ENCODE data around the gene AGFG2.

AGFG2 gene

GRCh38 chr7:100573691-100574361 is 34.8 kb downstream of the AGFG2 start, which contains the start of gene SAP25:
TSS of gene SAP25 (minus strand) at chr7:100573900. CDS start at chr7:100573742, 158 bp downstream.
- DNase-seq, result no peak

GRCh38 chr7:100574362-100575205 is 35.6 kb downstream of the AGFG2 start:
- no peak for DNase-seq

GRCh38 chr7:100575206-100575631 is 36.2 kb downstream of the AGFG2 start:
- no peak for DNase-seq

GRCh38 chr7:100575746-100576383 is 36.9 kb downstream of the AGFG2 start:
- no peak for DNase-seq

- DNase-seq, result no peak
Measured at GRCh38 chr7:100576384-100576993, 37.5 kb downstream of the AGFG2 start.

GRCh38 chr7:100577103-100577502 is 38.1 kb downstream of the AGFG2 start:
- DNase-seq, result no peak

GRCh38 chr7:100577507-100577906 is 38.5 kb downstream of the AGFG2 start:
- DNase-seq, result no peak

- DNase-seq, result no peak
Measured at GRCh38 chr7:100578246-100579183, 39.5 kb downstream of the AGFG2 start.

GRCh38 chr7:100580466-100581283 is 41.7 kb downstream of the AGFG2 start:
- DNase-seq, result no peak

- DNase-seq, result no peak
Measured at GRCh38 chr7:100582041-100582579, 43.1 kb downstream of the AGFG2 start.

GRCh38 chr7:100582650-100583049 is 43.6 kb downstream of the AGFG2 start:
- DNase-seq, result no peak

GRCh38 chr7:100583132-100584053 is 44.4 kb downstream of the AGFG2 start:
- DNase-seq, result peak; percentile 58

- no peak for DNase-seq
Measured at GRCh38 chr7:100584054-100584682, 45.2 kb downstream of the AGFG2 start.

- DNase-seq, result no peak
Measured at GRCh38 chr7:100584683-100585510, 45.9 kb downstream of the AGFG2 start.

- peak; percentile 60 for DNase-seq
Measured at GRCh38 chr7:100585511-100586265, 46.7 kb downstream of the AGFG2 start, which contains the start of gene LRCH4. TSS of gene LRCH4 (minus strand) at chr7:100586129. CDS start at chr7:100586100, 29 bp downstream.

- DNase-seq, result peak; percentile 99
Measured at GRCh38 chr7:100586266-100587025, 47.4 kb downstream of the AGFG2 start, which contains the start of gene FBXO24. TSS of gene FBXO24 (plus strand) at chr7:100586328. CDS start at chr7:100586626, 298 bp downstream.
